K562 (cell line): Measurements from ENCODE around the gene HOXA5. TPM values are rescaled to one million over a fixed set of nuclear protein-coding genes. Genes with fewer than 3 reads are reported as not detected.
A peak's percentile ranks its signal among the peaks of the same experiment; 100 is the strongest.

Source experiments
- ATAC-seq: fragments of 200-7000 bp; cut with Tn5 transposase; 3 replicates; pipeline ENCODE4 v1.9.1; 2020; ENCODE audit warnings: moderate library complexity
- BruUV-seq: library from RNA; stranded (reverse); fragments of 400-500 nt; replicated peaks from 2 replicates; lab custom pipeline; 2021; lab: Mats Ljungman, UMichigan
- CTCF ChIA-PET: fragments of 300-600 bp; formaldehyde crosslinking; extraction: SDS; loops from one replicate; lab custom pipeline; 2021; ENCODE audit warnings: low intra/inter-chr PET ratio; lab: Yijun Ruan, JAX
- POLR2A ChIA-PET: fragments of 300-600, 350-650 bp; sonication (Branson Sonifier 250); formaldehyde crosslinking; extraction: SDS; loops from one replicate; lab custom pipeline; 2021; ENCODE audit warnings: antibody characterized with exemption, inconsistent platforms; lab: Yijun Ruan, JAX
- DNase-seq, 4 experiments: peaks; one replicate each; pipeline versions ENCODE4 v3.0.0 to v3.0.0-alpha.2; 2011 to 2018; ENCODE audit warnings: low spot score in 3 of 4, mixed read lengths in 3 of 4; ENCODE audit errors: extremely low read depth in 1 of 4
- FAIRE-seq: peaks from 2 replicates; lab custom pipeline; 2011; peaks lifted over from hg19 to GRCh38; lab: Jason Lieb, UNC
- H2AFZ ChIP-seq: 2 replicates; pipeline ENCODE4 v1.6.0; 2011; ENCODE audit warnings: low read depth, low read length, control low read depth, inconsistent platforms
- H3K27ac ChIP-seq: fragments of 200-600 bp; 3 replicates; pipeline ENCODE4 v1.8.0; 2011; ENCODE audit warnings: low read depth, mild to moderate bottlenecking, control low read depth, inconsistent platforms, low read length, moderate library complexity, mixed read lengths; ENCODE audit errors: extremely low read depth
- H3K27me3 ChIP-seq, 2 experiments: fragments of 300-600 bp in 1 of 2; 2 replicates in 1 of 2; 3 replicates in 1 of 2; pipeline versions ENCODE4 v1.6.0 to v1.8.0; 2011; ENCODE audit warnings: inconsistent platforms in 2 of 2, low read length in 2 of 2, mild to moderate bottlenecking in 1 of 2, mixed read lengths in 1 of 2, moderate library complexity in 1 of 2; ENCODE audit not compliant: control insufficient read depth in 2 of 2, insufficient read depth in 2 of 2
- H3K36me3 ChIP-seq: fragments of 300-600 bp; 3 replicates; pipeline ENCODE4 v1.8.0; 2011; ENCODE audit warnings: mild to moderate bottlenecking, low read length, inconsistent platforms; ENCODE audit not compliant: control insufficient read depth, insufficient read depth
- H3K4me1 ChIP-seq, 2 experiments: fragments of 200-600 bp in 1 of 2; replicated peaks in 1 of 2; 2 replicates in 1 of 2; 3 replicates in 1 of 2; pipeline versions ENCODE4 v1.5.1 to v1.8.0; 2011; ENCODE audit warnings: inconsistent platforms in 2 of 2, low read length in 2 of 2, mild to moderate bottlenecking in 1 of 2, mixed read lengths in 1 of 2, moderate library complexity in 1 of 2; ENCODE audit not compliant: control insufficient read depth in 2 of 2, insufficient read depth in 2 of 2
- H3K4me2 ChIP-seq: 2 replicates; pipeline ENCODE4 v1.6.1; 2011; ENCODE audit warnings: low read length, control low read depth, inconsistent platforms, mixed read lengths; ENCODE audit not compliant: insufficient read depth
- H3K4me3 ChIP-seq: fragments of 200-600 bp; sonication (generic), shearing (Covaris generic); 2 replicates; pipeline ENCODE4 v1.5.1; 2016; ENCODE audit warnings: control low read depth, inconsistent platforms
- H3K79me2 ChIP-seq: fragments of 200-600 bp; 3 replicates; pipeline ENCODE4 v1.8.0; 2011; ENCODE audit warnings: low read length, inconsistent platforms; ENCODE audit not compliant: control insufficient read depth, insufficient read depth
- H3K9ac ChIP-seq, 2 experiments: 2 replicates each; pipeline versions ENCODE4 v1.6.0 to v1.6.1; 2011; ENCODE audit warnings: low read depth in 2 of 2, low read length in 2 of 2, control low read depth in 1 of 2, inconsistent platforms in 1 of 2, mild to moderate bottlenecking in 1 of 2, mixed read lengths in 1 of 2; ENCODE audit not compliant: insufficient read depth in 1 of 2
- H3K9me1 ChIP-seq: one replicate; pipeline ENCODE4 v1.6.0; 2011; ENCODE audit warnings: inconsistent platforms, mild to moderate bottlenecking, low read length, moderate library complexity; ENCODE audit not compliant: control insufficient read depth, insufficient read depth
- H3K9me3 ChIP-seq: replicated peaks from 2 replicates; pipeline ENCODE4 v1.5.1; 2011; ENCODE audit warnings: low read depth, low read length, inconsistent platforms; ENCODE audit not compliant: control insufficient read depth, insufficient read depth
- H4K20me1 ChIP-seq: replicated peaks from 2 replicates; pipeline ENCODE4 v1.6.1; 2011; ENCODE audit warnings: low read length, inconsistent platforms, mixed read lengths; ENCODE audit not compliant: control insufficient read depth, insufficient read depth
- EZH2 ChIP-seq: IDR thresholded peaks from 2 replicates; pipeline ENCODE4 v1.6.1; 2012; ENCODE audit warnings: low read depth, mild to moderate bottlenecking, inconsistent platforms, low read length, borderline replicate concordance
- MAFF ChIP-seq: IDR thresholded peaks from 2 replicates; pipeline ENCODE4 v1.6.1; 2012; ENCODE audit warnings: low read length, improper control_type of control experiment
- ZNF184 ChIP-seq: sonication (generic); formaldehyde crosslinking; IDR thresholded peaks from 2 replicates; pipeline ENCODE4 v1.5.0; 2020; ENCODE audit warnings: missing genetic modification reagents
- ZNF316 ChIP-seq: fragments of 450-650 bp; IDR thresholded peaks from 2 replicates; pipeline ENCODE4 v1.6.1; 2016
- WGBS: fragments of 100-300 bp; shearing (Covaris generic); methylation state at CpG from one replicate; pipeline ENCODE4 v1.1.6; 2016; ENCODE audit warnings: low coverage, mixed read lengths; ENCODE audit not compliant: insufficient coverage; ENCODE audit errors: missing lambda C conversion rate; 5-methylcytosine and 5-hydroxymethylcytosine counted together
- in situ Hi-C: fragments of 300-500 bp; cut with MboI; formaldehyde crosslinking; loops from 4 replicates; pipeline ENCODE4 v1.15.0; 2018; ENCODE audit warnings: inconsistent platforms, mixed read lengths
- intact Hi-C: fragments of 100-400 bp; cut with micrococcal nuclease; formaldehyde crosslinking; loops from 2 replicates; pipeline ENCODE4 v1.14.2; 2022
- polyA plus RNA-seq, 8 experiments: library from polyadenylated mRNA; depleted of rRNA in 4 of 8; stranded (reverse) in 5 of 8; unstranded in 3 of 8; fragments of >200 nt; fragmentation: Nextera tagmentation in 2 of 8; fragmentation: Illumina TruSeq in 1 of 8; extraction: Ambion mirVana in 2 of 8; extraction: Trizol in 1 of 8; gene quantifications; 2 replicates each; pipeline versions ENCODE4 v1.2.1 to v1.2.3, GENCODE V29; 2011 to 2014; ENCODE audit warnings: inconsistent platforms in 1 of 8, missing spikeins in 1 of 8
- total RNA-seq, 7 experiments: library from RNA; depleted of rRNA in 6 of 7; stranded (reverse); fragments of >200 nt in 6 of 7; fragmentation: Illumina TruSeq in 2 of 7; extraction: Trizol in 2 of 7; gene quantifications; 2 replicates each; pipeline versions ENCODE4 v1.2.1 to v1.2.3, GENCODE V29; 2011 to 2021; ENCODE audit warnings: low replicate concordance in 1 of 7

The HOXA5 gene
- total and polyA plus RNA-seq, 9 of the 15 experiments (the other 6 are each of a cell fraction or from before 2014, with no cell fraction given) = 0.13 TPM; not detected in 8

- peaks cover 53 to 73% of the 10 kb centered on the region in 2 experiments for H3K27me3 ChIP-seq
- H3K4me3 ChIP-seq = no peak overlapping the region
- H3K9me3 ChIP-seq = no peaks in the 10 kb centered on the region
- ATAC-seq (no peak), DNase-seq (no peak), FAIRE-seq (no peak)
- POLR2A ChIA-PET = interaction anchor here (0.5 kb wide), 1 partner anchor 260 kb away, joined by 3 read pairs; no protein-coding TSS in a partner anchor
- TF ChIP-seq EZH2 = 0 out of 2 replicates have a peak, but pooled peaks have one; percentile 25
- TF ChIP-seq MAFF = no peak
- TF ChIP-seq ZNF316 = no peak
- TF ChIP-seq ZNF184 (CRISPR knock-in tag) = no peak
- H3K4me1 ChIP-seq = peaks cover 0 to 17% of the 10 kb centered on the region in 2 experiments; a peak in 2 of 5 replicates
- in situ Hi-C loops = no loop called here
- H3K9me1 ChIP-seq = no peaks in the 10 kb centered on the region
- no peak overlapping the region for H3K27ac ChIP-seq
- no peaks in the 10 kb centered on the region for H3K79me2 ChIP-seq
- CTCF ChIA-PET = no interaction called here
- H2AFZ ChIP-seq = no peak overlapping the region
- intact Hi-C loops = no loop called here
- no peaks in the 10 kb centered on the region for H4K20me1 ChIP-seq
- no peak overlapping the region for H3K9ac ChIP-seq
- H3K36me3 ChIP-seq = no peaks in the 10 kb centered on the region
- no TSS peak for BruUV-seq
- H3K4me2 ChIP-seq = no peak overlapping the region
- 7% methylated on average over 29 of the region's 35 CpGs for WGBS
These were observed 45.5 kb downstream of the HOXA5 start for GRCh38 chr7:27097686-27098577.
